ENCODE data around the gene LAIR1. TPM values are rescaled to one million over a fixed set of nuclear protein-coding genes. Genes with fewer than 3 reads are reported as not detected.

The LAIR1 gene, protein sequence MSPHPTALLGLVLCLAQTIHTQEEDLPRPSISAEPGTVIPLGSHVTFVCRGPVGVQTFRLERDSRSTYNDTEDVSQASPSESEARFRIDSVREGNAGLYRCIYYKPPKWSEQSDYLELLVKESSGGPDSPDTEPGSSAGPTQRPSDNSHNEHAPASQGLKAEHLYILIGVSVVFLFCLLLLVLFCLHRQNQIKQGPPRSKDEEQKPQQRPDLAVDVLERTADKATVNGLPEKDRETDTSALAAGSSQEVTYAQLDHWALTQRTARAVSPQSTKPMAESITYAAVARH
- not detected in 2 replicates for total RNA-seq

GRCh38 chr19:54364775-54365257 is at the start of gene LAIR1:
Gene LAIR1 (minus strand): TSS chr19:54364931. CDS start chr19:54364804, 127 bp downstream.

GRCh38 chr19:54312436-54313377 is 52.0 kb downstream of the LAIR1 start, which contains the start of gene LILRA5:
Gene LILRA5 (minus strand): TSS chr19:54313166. CDS start chr19:54313019, 147 bp downstream.

Other genes starting within 250 kb of the LAIR1 start
- 14.1 and 20.3 TPM in 2 replicates for gene TFPT, start 249.3 kb downstream of the LAIR1 start, total RNA-seq
- 43.7 and 43.9 TPM in 2 replicates for gene PRPF31, start 249.2 kb downstream of the LAIR1 start, total RNA-seq
- 10.7 and 18.0 TPM in 2 replicates for gene CNOT3, start 227.2 kb downstream of the LAIR1 start, total RNA-seq
- gene LENG1, start 205.2 kb downstream of the LAIR1 start, total RNA-seq, result 6.3 and 7.8 TPM in 2 replicates
- gene TMC4, start 191.8 kb downstream of the LAIR1 start, total RNA-seq, result 0.47 and 1.3 TPM in 2 replicates
- gene MBOAT7, start 175.4 kb downstream of the LAIR1 start, total RNA-seq, result 64.2 and 66.3 TPM in 2 replicates
- gene TSEN34, start 173.6 kb downstream of the LAIR1 start, total RNA-seq, result 114 and 119 TPM in 2 replicates
- gene RPS9, start 164.1 kb downstream of the LAIR1 start, total RNA-seq, result 2,453 and 3,108 TPM in 2 replicates
- not detected in 2 replicates for gene LILRB3, start 141.9 kb downstream of the LAIR1 start, total RNA-seq
- not detected in 2 replicates for gene LILRA6, start 122.1 kb downstream of the LAIR1 start, total RNA-seq
- not detected in 2 replicates for gene LILRB5, start 107.7 kb downstream of the LAIR1 start, total RNA-seq
- not detected in 2 replicates for gene LILRB2, start 83.8 kb downstream of the LAIR1 start, total RNA-seq
- not detected in 2 replicates for gene LILRA5, start 51.8 kb downstream of the LAIR1 start, total RNA-seq
- not detected in 2 replicates for gene LILRA4, start 25.8 kb downstream of the LAIR1 start, total RNA-seq
- gene TTYH1, start 50.5 kb upstream of the LAIR1 start, total RNA-seq, result 0.23 TPM in 1 of 2 replicates, not detected in the other
- 32.9 and 46.9 TPM in 2 replicates for gene LENG8, start 84.3 kb upstream of the LAIR1 start, total RNA-seq
- gene LENG9, start 98.8 kb upstream of the LAIR1 start, total RNA-seq, result 10.2 and 11.6 TPM in 2 replicates
- 89.0 and 101 TPM in 2 replicates for gene CDC42EP5, start 108.4 kb upstream of the LAIR1 start, total RNA-seq
- gene LAIR2, start 137.9 kb upstream of the LAIR1 start, total RNA-seq, result not detected in 2 replicates
- not detected in 2 replicates for gene LILRA2, start 208.9 kb upstream of the LAIR1 start, total RNA-seq
- not detected in 2 replicates for gene LILRA1, start 228.7 kb upstream of the LAIR1 start, total RNA-seq